Muscle of leg (tissue), 11 donors: ENCODE results near the gene SHH. TPM values are rescaled to one million over a fixed set of nuclear protein-coding genes. Genes with fewer than 3 reads are reported as not detected.

ENCODE experiments used
- DNase-seq: peaks from one replicate; pipeline ENCODE4 v3.0.0; 2013
- H3K27ac ChIP-seq: one replicate; pipeline ENCODE4 v1.5.1; 2013; ENCODE audit warnings: mild to moderate bottlenecking, low read length, control low read depth
- H3K27me3 ChIP-seq: one replicate; pipeline ENCODE4 v1.6.1; 2013; ENCODE audit warnings: low read length; ENCODE audit not compliant: control insufficient read depth, insufficient read depth
- H3K36me3 ChIP-seq: one replicate; pipeline ENCODE4 v1.6.1; 2013; ENCODE audit warnings: low read length; ENCODE audit not compliant: control insufficient read depth, insufficient read depth
- H3K4me1 ChIP-seq: one replicate; pipeline ENCODE4 v1.6.1; 2013; ENCODE audit warnings: low read length; ENCODE audit not compliant: control insufficient read depth, insufficient read depth
- H3K4me3 ChIP-seq: one replicate; pipeline ENCODE4 v1.5.1; 2013; ENCODE audit warnings: low read length, control low read depth
- H3K9me3 ChIP-seq: replicated peaks from 2 replicates; pipeline ENCODE4 v1.6.1; 2013; ENCODE audit warnings: low read depth, low read length; ENCODE audit not compliant: control insufficient read depth
- WGBS: methylation state at CpG from one replicate; pipeline ENCODE4 v1.1.5; 2013; ENCODE audit warnings: missing lambda C conversion rate; ENCODE audit not compliant: insufficient coverage; 5-methylcytosine and 5-hydroxymethylcytosine counted together
- polyA plus RNA-seq, 8 donors: library from polyadenylated mRNA; unstranded; fragments of 120-200 nt; gene quantifications; one replicate each; pipeline versions ENCODE4 v1.2.1 to v1.2.3, GENCODE V29; 2013; ENCODE audit warnings: inconsistent platforms in 1 of 8, low replicate concordance in 1 of 8; ENCODE audit not compliant: insufficient read length in 8 of 8, insufficient read depth in 1 of 8
- total RNA-seq: library from RNA; stranded (reverse); fragments of 120-200 nt; gene quantifications from one replicate; pipeline ENCODE4 v1.2.4, GENCODE V29; 2013

Gene SHH
- total and polyA plus RNA-seq, 9 donors = under 0.01 to 0.72 (median 0.05) TPM; not detected in 1

DNA sequence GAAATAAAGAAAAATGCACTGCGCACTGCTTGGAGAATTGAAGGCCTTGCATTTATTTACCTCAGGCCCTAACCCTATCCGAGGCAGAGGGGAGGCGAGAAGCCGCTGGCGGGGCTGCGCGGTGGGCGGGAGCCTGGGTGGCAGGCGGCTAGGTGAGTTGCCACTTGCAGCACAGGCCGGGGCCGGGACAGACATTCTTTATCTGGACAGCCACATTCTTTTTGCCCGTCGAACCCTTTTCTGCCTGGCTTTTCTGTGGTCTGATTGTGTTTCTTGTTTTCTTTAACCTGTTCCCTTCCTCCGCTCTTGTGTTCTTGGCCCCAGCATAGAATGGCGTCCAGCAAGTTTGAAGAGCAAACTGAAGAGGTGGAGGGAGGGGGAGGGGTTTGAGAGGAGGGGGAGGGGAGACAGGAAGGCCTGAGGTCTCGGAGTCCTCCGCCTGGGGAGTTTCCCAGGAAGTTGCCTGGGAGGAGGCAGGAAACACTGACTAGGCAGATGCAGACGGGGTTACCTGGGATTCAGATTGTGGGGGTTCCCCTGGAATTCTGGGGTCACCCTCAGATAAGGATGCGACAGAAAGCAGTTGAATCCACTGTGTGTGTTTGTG is 5.1 kb downstream of the SHH start:
- H3K4me3 ChIP-seq = no peak overlapping the region
- H3K36me3 ChIP-seq = no peaks in the 10 kb centered on the region
- peaks cover 32% of the 10 kb centered on the region for H3K4me1 ChIP-seq
- no peaks in the 10 kb centered on the region for H3K9me3 ChIP-seq
- H3K27me3 ChIP-seq = peaks cover 95% of the 10 kb centered on the region
- WGBS = 21% methylated on average over 17 of the region's 19 CpGs
- no peak overlapping the region for H3K27ac ChIP-seq
- no peak for DNase-seq

DNA sequence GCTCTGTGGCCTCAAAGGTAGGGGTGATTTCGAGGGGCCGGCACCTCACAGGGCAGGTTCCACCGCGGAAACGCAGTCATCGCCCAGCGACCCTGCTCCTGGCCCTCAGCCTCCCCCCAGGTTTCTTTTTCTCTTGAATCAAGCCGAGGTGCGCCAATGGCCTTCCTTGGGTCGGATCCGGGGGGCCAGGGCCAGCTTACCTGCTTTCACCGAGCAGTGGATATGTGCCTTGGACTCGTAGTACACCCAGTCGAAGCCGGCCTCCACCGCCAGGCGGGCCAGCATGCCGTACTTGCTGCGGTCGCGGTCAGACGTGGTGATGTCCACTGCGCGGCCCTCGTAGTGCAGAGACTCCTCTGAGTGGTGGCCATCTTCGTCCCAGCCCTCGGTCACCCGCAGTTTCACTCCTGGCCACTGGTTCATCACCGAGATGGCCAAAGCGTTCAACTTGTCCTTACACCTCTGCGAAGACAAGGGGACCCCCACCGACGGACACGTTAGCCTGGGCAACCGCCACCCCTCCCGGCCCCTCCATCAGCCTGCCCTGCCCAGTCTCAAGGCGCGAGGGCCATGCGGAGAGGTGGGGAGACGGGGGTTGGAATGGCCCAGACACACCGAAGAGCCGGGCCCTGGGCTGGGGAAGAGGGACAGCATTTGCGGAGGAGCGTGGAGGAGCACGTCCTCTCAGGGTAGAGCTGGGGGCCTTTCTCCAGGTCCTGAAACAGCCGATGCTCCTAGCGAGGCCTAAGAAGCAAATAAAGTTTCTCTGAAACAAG is 6.0 kb downstream of the SHH start:
- 10% methylated on average over 38 of the region's 47 CpGs for WGBS
- H3K9me3 ChIP-seq = no peaks in the 10 kb centered on the region
- peaks cover 28% of the 10 kb centered on the region for H3K4me1 ChIP-seq
- DNase-seq = no peak
- no peak overlapping the region for H3K27ac ChIP-seq
- no peaks in the 10 kb centered on the region for H3K36me3 ChIP-seq
- H3K4me3 ChIP-seq = no peak overlapping the region
- peaks cover 92% of the 10 kb centered on the region for H3K27me3 ChIP-seq

DNA sequence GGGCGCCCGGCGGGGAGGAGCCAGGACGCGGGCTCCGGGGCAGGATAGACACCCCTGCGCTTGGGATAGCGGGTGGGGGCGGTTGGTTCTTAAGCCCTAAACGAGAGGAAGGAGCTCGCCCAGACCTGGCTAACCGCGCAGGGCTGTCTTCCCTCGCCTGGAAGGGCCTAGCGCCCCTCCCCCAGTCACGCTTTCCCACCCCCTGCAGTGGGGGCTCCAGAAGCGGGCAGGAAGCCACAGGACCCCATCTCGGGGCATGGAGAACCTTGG is 6.5 kb downstream of the SHH start:
- Histone ChIP-seq H3K27ac (no peak overlapping the region), H3K4me3 (no peak overlapping the region), H3K4me1 (peaks cover 28% of the 10 kb centered on the region), H3K27me3 (peaks cover 92% of the 10 kb centered on the region), H3K9me3 (no peaks in the 10 kb centered on the region), H3K36me3 (no peaks in the 10 kb centered on the region)
- 0% methylated on average over 8 of the region's 18 CpGs for WGBS
- no peak for DNase-seq

DNA sequence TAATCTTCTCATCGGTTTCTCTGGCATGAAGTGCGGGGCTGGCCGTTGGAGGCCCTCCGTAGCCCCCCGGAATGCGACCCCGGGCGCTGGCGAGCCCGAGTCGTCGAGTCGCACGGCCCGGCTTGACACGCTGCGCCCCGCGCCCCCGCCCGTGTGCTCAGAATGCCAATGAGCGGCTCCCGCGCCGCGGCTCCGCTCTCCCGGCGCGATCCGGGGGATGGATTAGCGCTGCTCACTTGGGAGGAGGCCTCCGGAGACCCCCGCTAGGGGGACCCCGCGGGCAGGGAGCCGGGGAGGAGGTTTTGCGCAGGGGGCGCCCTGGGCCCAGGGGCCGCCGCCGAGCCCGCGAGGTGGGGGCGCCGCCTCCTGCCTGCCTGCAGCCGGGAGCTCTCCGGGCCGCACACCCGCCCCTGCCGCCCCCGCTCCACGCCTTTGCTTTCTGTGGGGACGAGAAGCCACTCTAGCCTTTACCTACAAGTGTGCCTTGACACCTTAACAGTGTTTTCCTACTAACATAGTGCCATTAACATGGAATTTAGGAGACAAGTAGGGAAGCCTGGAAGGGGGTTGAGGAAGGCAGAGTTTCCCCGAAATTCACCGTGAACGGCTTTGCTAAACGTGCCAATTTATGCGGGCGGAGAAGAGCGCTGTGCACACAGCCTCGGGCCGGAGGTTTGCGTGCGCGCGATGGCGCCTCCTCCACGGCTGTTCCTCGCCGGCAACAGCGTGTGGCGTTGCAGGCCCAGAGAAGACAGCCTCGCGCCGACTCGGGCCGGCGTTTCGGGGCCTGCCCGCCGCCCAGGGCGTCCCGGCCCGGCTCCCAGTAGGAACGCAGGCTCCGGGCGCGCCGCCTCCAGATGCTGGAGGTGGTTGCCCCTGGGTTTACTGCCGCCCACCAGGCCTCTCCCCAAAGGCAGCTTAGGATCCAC is 7.1 kb downstream of the SHH start:
- Histone ChIP-seq H3K27ac (no peak overlapping the region), H3K4me1 (peaks cover 28% of the 10 kb centered on the region), H3K9me3 (no peaks in the 10 kb centered on the region), H3K4me3 (peak overlapping the region; percentile 13), H3K27me3 (peaks cover 92% of the 10 kb centered on the region), H3K36me3 (no peaks in the 10 kb centered on the region)
- peak; percentile 54 for DNase-seq
- WGBS = under 1% methylated on average over 88 of the region's 91 CpGs

DNA sequence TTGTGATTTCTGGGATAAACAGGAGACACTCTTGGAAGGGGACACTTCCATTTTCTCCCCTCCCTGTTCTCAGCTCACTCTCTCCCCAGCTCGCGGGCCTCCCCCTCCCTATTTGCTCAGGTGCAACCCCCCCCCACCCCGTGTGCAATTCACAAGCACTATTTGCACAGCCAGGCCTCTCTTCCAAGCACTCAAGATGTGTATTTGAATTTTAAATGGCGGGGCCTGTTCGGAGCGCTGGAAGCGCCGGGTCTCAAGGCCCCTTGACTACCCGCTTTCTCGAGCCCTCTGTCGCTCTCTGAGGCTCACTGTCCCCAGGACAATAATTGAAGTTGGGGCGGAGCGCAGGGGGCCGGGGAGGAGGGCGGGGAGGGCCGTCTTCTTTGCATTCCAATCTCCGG is 7.8 kb downstream of the SHH start:
- Histone ChIP-seq H3K4me1 (peaks cover 28% of the 10 kb centered on the region), H3K36me3 (no peaks in the 10 kb centered on the region), H3K27ac (no peak overlapping the region), H3K27me3 (peaks cover 94% of the 10 kb centered on the region), H3K4me3 (no peak overlapping the region), H3K9me3 (no peaks in the 10 kb centered on the region)
- no peak for DNase-seq
- WGBS = 0% methylated on average over 8 of the region's 17 CpGs

DNA sequence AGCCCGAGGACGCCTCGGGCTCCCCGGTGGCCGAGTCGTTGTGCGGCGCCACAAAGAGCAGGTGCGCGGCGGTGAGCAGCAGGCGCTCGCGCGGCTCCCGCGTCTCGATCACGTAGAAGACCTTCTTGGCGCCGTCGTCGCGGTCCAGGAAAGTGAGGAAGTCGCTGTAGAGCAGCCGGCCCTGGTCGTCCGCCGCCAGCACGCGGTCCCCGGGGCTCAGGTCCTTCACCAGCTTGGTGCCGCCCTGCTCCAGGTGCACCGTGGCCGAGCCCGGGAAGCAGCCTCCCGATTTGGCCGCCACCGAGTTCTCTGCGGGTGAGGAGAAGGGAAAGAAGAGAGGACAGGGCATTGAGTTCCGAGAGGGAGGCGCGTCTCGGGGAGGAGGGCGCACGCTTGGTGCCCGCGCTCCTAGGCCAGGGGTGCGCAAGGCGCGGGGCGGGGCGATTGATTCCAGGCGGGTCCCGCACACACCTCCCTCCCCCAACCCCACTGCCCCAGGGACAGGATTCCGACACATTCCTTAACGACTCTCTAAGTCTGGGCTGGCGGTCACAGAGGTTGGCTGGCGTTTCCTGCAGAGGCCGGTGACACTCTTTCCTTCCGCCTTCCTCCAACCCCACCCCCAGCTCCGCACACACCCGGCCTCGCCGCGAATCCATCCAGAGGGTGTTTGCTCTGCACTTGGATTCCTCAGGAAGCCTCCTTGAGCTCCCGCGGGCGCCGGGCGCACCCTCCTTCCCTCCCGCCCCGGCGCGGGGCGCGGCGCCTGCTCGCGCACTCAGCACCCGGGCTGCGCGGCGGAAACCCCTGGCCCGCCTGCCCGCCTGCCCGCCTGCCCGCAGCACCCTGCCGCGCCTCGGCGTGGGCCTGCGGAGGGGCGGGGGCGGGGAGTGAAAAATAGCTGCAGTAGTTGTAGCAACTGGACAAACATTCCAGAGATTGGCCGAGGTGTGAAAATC is 8.6 kb downstream of the SHH start:
- peaks cover 22% of the 10 kb centered on the region for H3K4me1 ChIP-seq
- H3K27me3 ChIP-seq = peaks cover 94% of the 10 kb centered on the region
- no peaks in the 10 kb centered on the region for H3K9me3 ChIP-seq
- WGBS = under 1% methylated on average over 87 of the region's 96 CpGs
- H3K36me3 ChIP-seq = no peaks in the 10 kb centered on the region
- DNase-seq = no peak
- H3K27ac ChIP-seq = no peak overlapping the region
- no peak overlapping the region for H3K4me3 ChIP-seq

DNA sequence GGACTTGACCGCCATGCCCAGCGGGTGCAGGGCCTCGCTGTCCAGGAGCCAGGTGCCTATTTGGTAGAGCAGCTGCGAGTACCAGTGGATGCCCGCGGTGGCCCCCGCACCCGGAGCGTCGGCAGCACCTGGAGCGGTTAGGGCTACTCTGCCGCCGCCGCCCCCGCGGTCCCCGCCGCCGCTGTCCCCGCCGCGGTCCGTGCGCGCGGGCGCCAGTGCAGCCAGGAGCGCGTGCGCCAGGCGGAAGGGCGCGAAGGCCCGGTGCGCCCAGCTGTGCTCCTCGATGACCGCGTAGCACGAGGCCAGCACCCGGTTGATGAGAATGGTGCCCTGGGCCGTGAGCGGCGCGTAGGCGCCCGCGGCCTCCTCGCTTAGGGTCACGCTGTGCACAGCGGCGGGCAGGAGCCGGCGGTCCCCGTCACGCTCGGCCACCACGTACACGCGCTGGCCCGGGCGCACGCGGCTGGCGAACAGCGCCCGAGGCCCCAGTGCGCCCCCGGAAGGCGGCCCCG is 9.3 kb downstream of the SHH start:
- WGBS = 2% methylated on average over 70 of the region's 70 CpGs
- no peaks in the 10 kb centered on the region for H3K9me3 ChIP-seq
- H3K27ac ChIP-seq = no peak overlapping the region
- DNase-seq = no peak
- H3K4me1 ChIP-seq = peaks cover 20% of the 10 kb centered on the region
- no peak overlapping the region for H3K4me3 ChIP-seq
- peaks cover 92% of the 10 kb centered on the region for H3K27me3 ChIP-seq
- H3K36me3 ChIP-seq = no peaks in the 10 kb centered on the region

DNA sequence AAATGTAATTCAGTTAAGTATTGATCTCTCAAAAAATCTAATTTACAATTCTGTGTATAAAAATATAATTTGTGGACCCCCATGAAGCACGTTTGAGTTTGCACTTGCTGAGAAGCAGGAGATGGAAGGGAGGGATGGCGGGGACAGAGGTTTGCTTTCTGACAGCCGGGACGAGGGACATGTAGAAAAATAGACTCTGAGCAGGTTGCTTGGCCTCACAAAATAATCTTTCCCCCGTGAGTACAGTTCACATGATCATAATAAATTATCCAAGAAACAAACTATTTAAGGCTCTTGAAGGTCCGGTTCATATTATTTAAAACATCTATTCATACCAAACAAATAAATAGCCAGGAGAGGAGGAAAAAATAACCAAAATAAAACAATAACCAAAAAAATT is 10.0 kb downstream of the SHH start:
- Histone ChIP-seq H3K4me1 (peaks cover 20% of the 10 kb centered on the region), H3K9me3 (no peaks in the 10 kb centered on the region), H3K4me3 (no peak overlapping the region), H3K36me3 (no peaks in the 10 kb centered on the region), H3K27ac (no peak overlapping the region), H3K27me3 (peaks cover 90% of the 10 kb centered on the region)
- WGBS = no CpG with 5 or more reads among the region's 6 CpGs
- DNase-seq = no peak

DNA sequence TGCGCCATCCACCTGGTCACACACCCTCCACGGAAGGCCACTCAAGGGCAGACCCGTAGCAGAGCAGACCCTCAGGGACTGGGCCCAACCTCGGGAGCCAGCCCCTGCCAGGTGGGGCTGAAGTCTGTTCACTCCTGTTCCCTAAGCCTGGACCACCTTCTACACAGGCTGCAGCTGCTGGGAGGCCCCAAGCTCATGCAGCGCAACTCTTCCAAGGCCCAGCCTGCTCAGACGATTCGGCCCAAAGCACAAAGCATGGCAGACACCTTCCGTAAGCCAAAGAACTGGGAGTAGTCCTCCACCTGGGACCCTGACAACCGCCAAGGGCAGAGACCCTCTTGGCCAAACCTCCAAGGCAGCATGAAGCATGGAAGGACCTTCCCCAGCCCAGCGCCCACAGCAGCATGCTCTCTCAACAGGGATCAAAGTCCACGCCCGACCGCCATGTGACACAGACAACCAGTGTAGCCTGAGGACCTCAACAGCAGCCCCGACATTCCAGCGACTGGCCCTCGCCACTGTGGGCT is 11.5 kb downstream of the SHH start:
- Histone ChIP-seq H3K4me1 (peaks cover 18% of the 10 kb centered on the region), H3K27ac (no peak overlapping the region), H3K36me3 (no peaks in the 10 kb centered on the region), H3K9me3 (no peaks in the 10 kb centered on the region), H3K4me3 (no peak overlapping the region), H3K27me3 (peaks cover 87% of the 10 kb centered on the region)
- DNase-seq = no peak
- WGBS = 80% methylated on average over 15 of the region's 16 CpGs
